Ovary (tissue), 9 donors: ENCODE data around the gene MKNK2. TPM values are rescaled to one million over a fixed set of nuclear protein-coding genes. Genes with fewer than 3 reads are reported as not detected.
A peak's percentile ranks its signal among the peaks of the same experiment; 100 is the strongest.
"Not testable (repeated sequence)": the region's sequence is repeated elsewhere in the genome, so short reads cannot be mapped to it uniquely, and the experiment has no call there.

Experiments used
- DNase-seq, 5 donors: peaks; one replicate each; pipeline ENCODE4 v3.0.0-alpha.2; 2019 to 2020
- H3K27ac ChIP-seq, 2 donors: fragments of 200-600 bp; one replicate each; pipeline versions ENCODE4 v1.5.1 to v1.8.0; 2019 to 2022
- H3K27me3 ChIP-seq: fragments of 200-600 bp; one replicate; pipeline ENCODE4 v1.8.0; 2022
- H3K36me3 ChIP-seq: fragments of 200-600 bp; sonication (generic); one replicate; pipeline ENCODE4 v1.5.1; 2019
- H3K4me1 ChIP-seq: one replicate; pipeline ENCODE4 v1.8.1; 2013; ENCODE audit warnings: mild to moderate bottlenecking, moderate library complexity; ENCODE audit not compliant: insufficient read depth
- H3K4me3 ChIP-seq: fragments of 200-600 bp; sonication (generic); one replicate; pipeline ENCODE4 v1.5.1; 2017
- H3K9me3 ChIP-seq, 2 donors: fragments of 200-600 bp in 1 of 2; sonication (generic) in 1 of 2; one replicate each; pipeline versions ENCODE4 v1.5.1 to v1.8.1; 2013 to 2019; ENCODE audit warnings: mild to moderate bottlenecking in 1 of 2, moderate library complexity in 1 of 2
- EP300 ChIP-seq: sonication (generic); formaldehyde crosslinking; IDR thresholded peaks from one replicate; pipeline ENCODE4 v1.6.1; 2017; ENCODE audit warnings: antibody characterized with exemption
- POLR2A ChIP-seq: fragments of 450-650 bp; IDR thresholded peaks from one replicate; pipeline ENCODE4 v1.6.1; 2017; ENCODE audit warnings: antibody characterized with exemption, mild to moderate bottlenecking, moderate library complexity
- WGBS, 3 donors: extraction: QIAGEN DNeasy Blood & Tissue Kit in 1 of 3; methylation state at CpG; one replicate each; pipeline versions ENCODE4 v1.1.5 to v1.1.7; 2013 to 2017; 5-methylcytosine and 5-hydroxymethylcytosine counted together
- intact Hi-C, 4 donors: fragments of 100-400 bp; cut with DNase I; formaldehyde crosslinking; loops; one replicate each; pipeline versions ENCODE4 v1.11.0 to v1.15.1; 2022 to 2023
- polyA plus RNA-seq, 2 donors: library from polyadenylated mRNA; stranded (reverse); fragments of 200-250 nt in 1 of 2; fragments of 350-450 nt in 1 of 2; fragmentation: Illumina TruSeq in 1 of 2; extraction: RNeasy Lipid Tissue Mini Kit (QIAGEN cat#74804) in 1 of 2; gene quantifications; one replicate each; pipeline ENCODE4 v1.2.3, GENCODE V29; 2013 to 2014
- total RNA-seq, 7 donors: library from RNA; depleted of rRNA in 2 of 7; stranded (reverse); fragments of >200 nt in 2 of 7; fragmentation: NEBNext Ultra II Directional in 3 of 7; extraction: Animal tissue kit (Norgen Biotek cat#: 25700) in 3 of 7; gene quantifications; one replicate each; pipeline versions ENCODE4 v1.1.0 to v1.2.4, GENCODE V29; 2016 to 2023
- TF ChIP-seq, protein P1 (sequence below), 3 donors: fragments of 450-650 bp in 2 of 3; fragments of 200-600 bp in 1 of 3; IDR thresholded peaks; one replicate each; pipeline versions ENCODE4 v1.5.1 to v1.8.0; 2016 to 2022; ENCODE audit warnings: antibody characterized with exemption in 3 of 3, mild to moderate bottlenecking in 1 of 3
- donor health status: DM: no; HTN: no; CAD: no; lungs with moderate emphysema.
- donor health status: DM: no; HTN: no; CAD: no.
- donor health status: Bipolar disorder and iron deficiency.
- donor health status: DM: yes; HTN: yes; CAD: no.
- donor health status: DM: no; HTN: no; CAD: no.
- donor health status: DM: yes; HTN: yes; CAD: no.

Gene MKNK2
- total and polyA plus RNA-seq, 9 donors = 22.1 to 186 (median 110) TPM

DNA sequence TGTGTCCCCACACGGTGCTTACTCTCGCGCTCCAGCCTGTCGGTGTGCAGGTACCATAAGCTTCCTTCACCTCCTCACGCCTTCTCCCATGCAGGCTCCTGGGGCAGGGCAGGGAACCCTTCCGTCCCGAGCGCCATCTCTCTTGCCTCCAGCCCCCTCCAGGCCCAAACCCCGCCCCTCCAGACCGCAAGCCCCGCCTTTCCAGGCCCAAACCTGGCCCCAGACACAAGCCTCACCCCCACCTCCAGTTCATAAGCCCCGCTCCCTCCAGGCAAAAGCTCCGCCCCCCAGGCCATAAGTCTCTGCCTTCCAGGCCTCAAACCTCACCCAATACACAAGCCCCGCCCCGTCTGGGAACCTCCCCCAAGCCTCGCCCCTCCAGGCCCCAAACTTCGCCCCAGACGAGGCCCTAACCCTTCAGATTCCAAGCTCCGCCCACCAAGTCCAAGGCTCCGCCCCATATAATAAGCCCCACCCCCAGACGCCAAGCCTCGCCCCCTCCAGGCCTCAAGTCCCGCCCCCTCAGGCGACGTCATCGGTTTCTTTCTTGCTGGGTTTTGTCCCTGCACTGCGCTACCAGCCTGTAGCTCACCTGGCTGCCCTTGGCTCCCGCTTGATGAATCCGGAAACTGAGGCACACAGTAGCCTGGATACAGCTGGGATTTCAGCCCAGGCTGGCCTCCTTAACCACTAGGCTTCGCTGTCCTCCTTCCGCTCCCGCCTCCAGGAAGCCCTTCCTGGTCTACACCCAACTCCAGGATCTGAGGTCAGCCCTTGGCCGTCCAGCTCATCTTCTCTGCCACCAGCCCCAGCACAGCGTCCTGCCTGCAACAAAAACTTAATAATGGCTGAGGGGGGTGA, 16.1 kb downstream of the MKNK2 start:
- Histone ChIP-seq H3K27me3 (no peaks in the 10 kb centered on the region), H3K9me3 (no peaks in the 10 kb centered on the region), H3K27ac (no peak overlapping the region), H3K4me3 (no peak overlapping the region), H3K36me3 (no peaks in the 10 kb centered on the region), H3K4me1 (peaks cover 16% of the 10 kb centered on the region)
- WGBS, 3 donors = 40 to 44% (median 40%) methylated on average over 32 to 34 of the region's 34 CpGs
- TF ChIP-seq, protein P1, sequence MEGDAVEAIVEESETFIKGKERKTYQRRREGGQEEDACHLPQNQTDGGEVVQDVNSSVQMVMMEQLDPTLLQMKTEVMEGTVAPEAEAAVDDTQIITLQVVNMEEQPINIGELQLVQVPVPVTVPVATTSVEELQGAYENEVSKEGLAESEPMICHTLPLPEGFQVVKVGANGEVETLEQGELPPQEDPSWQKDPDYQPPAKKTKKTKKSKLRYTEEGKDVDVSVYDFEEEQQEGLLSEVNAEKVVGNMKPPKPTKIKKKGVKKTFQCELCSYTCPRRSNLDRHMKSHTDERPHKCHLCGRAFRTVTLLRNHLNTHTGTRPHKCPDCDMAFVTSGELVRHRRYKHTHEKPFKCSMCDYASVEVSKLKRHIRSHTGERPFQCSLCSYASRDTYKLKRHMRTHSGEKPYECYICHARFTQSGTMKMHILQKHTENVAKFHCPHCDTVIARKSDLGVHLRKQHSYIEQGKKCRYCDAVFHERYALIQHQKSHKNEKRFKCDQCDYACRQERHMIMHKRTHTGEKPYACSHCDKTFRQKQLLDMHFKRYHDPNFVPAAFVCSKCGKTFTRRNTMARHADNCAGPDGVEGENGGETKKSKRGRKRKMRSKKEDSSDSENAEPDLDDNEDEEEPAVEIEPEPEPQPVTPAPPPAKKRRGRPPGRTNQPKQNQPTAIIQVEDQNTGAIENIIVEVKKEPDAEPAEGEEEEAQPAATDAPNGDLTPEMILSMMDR (IDR thresholded peaks at IDR 0.05) = no peak
- TF ChIP-seq POLR2A (no peak), EP300 (no peak)
- intact Hi-C loops = no loop called here
- peak; percentile 57 to 75 (median 63) for DNase-seq

GRCh38 chr19:2034253-2034652, 16.8 kb downstream of the MKNK2 start:
- H3K36me3 ChIP-seq, DNase-seq, H3K27ac ChIP-seq, H3K27me3 ChIP-seq, H3K9me3 ChIP-seq, H3K4me3 ChIP-seq, intact Hi-C loops: not testable (repeated sequence)
- WGBS, 3 donors = 91 to 94% (median 92%) methylated on average over 15 of the region's 15 CpGs
- peaks cover 16% of the 10 kb centered on the region for H3K4me1 ChIP-seq

GRCh38 chr19:2033825-2034159, 17.3 kb downstream of the MKNK2 start:
- TF ChIP-seq, protein P1 (IDR thresholded peaks at IDR 0.05) = no peak
- TF ChIP-seq EP300 = no peak
- no peak for TF ChIP-seq POLR2A
- Histone ChIP-seq H3K27me3 (no peaks in the 10 kb centered on the region), H3K9me3 (no peaks in the 10 kb centered on the region), H3K4me1 (peaks cover 16% of the 10 kb centered on the region), H3K4me3 (no peak overlapping the region), H3K27ac (no peak overlapping the region), H3K36me3 (no peaks in the 10 kb centered on the region)
- peak in 1 of 5 donors; percentile 25 for DNase-seq
- WGBS, 3 donors = 61 to 73% (median 70%) methylated on average over 9 of the region's 9 CpGs
- intact Hi-C loops = no loop called here

DNA sequence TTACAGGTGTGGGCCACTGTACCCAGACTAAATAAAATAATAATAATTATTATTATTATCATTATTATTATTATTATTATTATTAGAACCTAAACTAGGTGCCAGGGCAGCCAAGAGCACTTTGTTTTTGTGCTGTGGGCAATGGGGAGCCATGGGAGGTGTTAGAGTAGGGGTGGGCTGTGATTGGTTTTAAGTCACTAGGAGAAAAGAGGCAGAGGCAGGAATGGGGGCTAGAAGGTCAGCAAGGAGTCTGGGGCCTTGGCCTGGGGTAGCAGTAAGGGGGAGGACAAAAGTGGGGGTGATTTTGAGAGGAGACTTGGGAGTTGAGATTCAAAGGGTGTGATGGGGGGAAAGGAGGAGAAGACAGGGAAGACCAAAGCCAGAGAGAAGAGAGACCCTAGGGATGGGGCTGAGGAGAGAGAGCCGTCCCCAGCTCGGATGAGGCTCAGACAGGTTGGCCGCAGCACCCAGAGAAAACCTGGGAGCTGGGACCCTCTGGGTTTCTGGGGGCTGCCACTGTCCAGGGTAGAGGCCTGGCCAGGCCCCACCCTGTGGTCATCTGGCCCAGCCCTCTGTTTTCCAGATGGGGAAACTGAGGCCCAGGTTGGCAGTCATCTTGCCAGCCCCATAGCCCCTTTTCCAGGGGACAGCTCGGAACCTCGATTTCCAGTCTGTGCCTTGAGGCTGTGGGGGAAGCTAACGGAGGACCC, 17.8 kb downstream of the MKNK2 start:
- no peak overlapping the region for H3K4me3 ChIP-seq

More for the DNA sequence above, 17.8 kb downstream of the MKNK2 start:
- no peaks in the 10 kb centered on the region for H3K9me3 ChIP-seq
- DNase-seq = no peak
- no peaks in the 10 kb centered on the region for H3K36me3 ChIP-seq
- intact Hi-C loops = no loop called here
- H3K4me1 ChIP-seq = peaks cover 16% of the 10 kb centered on the region
- WGBS, 3 donors = 92 to 97% (median 96%) methylated on average over 6 of the region's 6 CpGs
- H3K27ac ChIP-seq = no peak overlapping the region
- no peaks in the 10 kb centered on the region for H3K27me3 ChIP-seq
- TF ChIP-seq POLR2A (no peak), EP300 (no peak)
- TF ChIP-seq, protein P1 (IDR thresholded peaks at IDR 0.05) = no peak
